ENCODE data around the gene FPGT.

The FPGT gene

DNA sequence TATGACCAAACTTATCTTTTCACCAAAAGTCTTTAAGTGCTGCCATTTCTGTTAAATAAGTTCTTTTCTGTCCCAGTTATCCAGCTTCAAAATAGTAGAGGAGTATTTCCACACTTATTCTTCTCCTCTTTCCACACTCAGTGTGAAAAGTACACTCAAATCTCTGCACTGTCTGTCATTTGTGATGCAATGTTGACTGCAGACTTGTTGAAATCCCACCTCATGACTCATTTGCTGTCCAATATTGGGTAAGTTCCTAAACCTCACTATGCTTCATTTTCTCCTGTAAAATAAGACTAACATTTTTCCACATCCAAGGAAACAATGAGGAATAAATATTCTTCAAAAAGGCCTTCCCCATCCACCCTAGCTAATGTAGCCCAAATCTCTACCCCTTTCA is 17.6 kb upstream of the FPGT start:
- H2AFZ ChIP-seq = no peak overlapping the region
- H3K79me2 ChIP-seq = no peaks in the 10 kb centered on the region
- H3K9me3 ChIP-seq (ENCODE audit: control insufficient read depth, low read length) = no peaks in the 10 kb centered on the region
- TF ChIP-seq CTCF (IDR thresholded peaks at IDR 0.05) = no peak
- no peaks in the 10 kb centered on the region for H3K27me3 ChIP-seq (ENCODE audit: control insufficient read depth, insufficient read depth, low read length)
- H3K4me2 ChIP-seq (ENCODE audit: low read length) = no peak overlapping the region
- H3K36me3 ChIP-seq (ENCODE audit: control insufficient read depth, insufficient read depth, low read length) = no peaks in the 10 kb centered on the region
- H3K4me1 ChIP-seq = no peaks in the 10 kb centered on the region
- no peak overlapping the region for H3K9ac ChIP-seq
- H3K27ac ChIP-seq = no peak overlapping the region
- H3K4me3 ChIP-seq (ENCODE audit: low read depth, low read length) = no peak overlapping the region

DNA sequence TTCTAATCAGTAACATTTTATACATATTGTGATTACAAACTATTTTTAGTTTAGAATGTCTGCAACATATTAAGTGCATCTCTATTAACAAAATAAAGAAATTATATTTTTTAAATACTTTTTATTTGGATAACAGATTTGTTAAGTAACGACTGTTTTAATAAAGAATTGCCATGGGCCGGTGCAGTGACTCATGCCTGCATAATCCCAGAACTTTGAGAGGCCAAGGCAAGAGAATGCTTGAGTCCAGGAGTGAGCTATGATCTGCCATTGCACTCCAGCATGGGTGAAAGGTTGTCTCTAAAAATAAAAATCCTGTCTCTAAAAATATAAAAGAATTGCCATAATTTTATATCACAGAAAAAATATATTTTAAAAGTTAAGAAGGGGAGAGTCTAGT is 4.1 kb upstream of the FPGT start:
- Histone ChIP-seq H3K27ac (no peak overlapping the region), H3K9ac (no peak overlapping the region), H3K27me3 (ENCODE audit: control insufficient read depth, insufficient read depth, low read length) (no peaks in the 10 kb centered on the region), H3K9me3 (ENCODE audit: control insufficient read depth, low read length) (no peaks in the 10 kb centered on the region), H3K4me1 (no peaks in the 10 kb centered on the region), H3K79me2 (no peaks in the 10 kb centered on the region), H3K4me3 (ENCODE audit: low read depth, low read length) (no peak overlapping the region), H2AFZ (no peak overlapping the region), H3K36me3 (ENCODE audit: control insufficient read depth, insufficient read depth, low read length) (no peaks in the 10 kb centered on the region), H3K4me2 (ENCODE audit: low read length) (no peak overlapping the region)
- no peak for TF ChIP-seq CTCF (IDR thresholded peaks at IDR 0.05)

DNA sequence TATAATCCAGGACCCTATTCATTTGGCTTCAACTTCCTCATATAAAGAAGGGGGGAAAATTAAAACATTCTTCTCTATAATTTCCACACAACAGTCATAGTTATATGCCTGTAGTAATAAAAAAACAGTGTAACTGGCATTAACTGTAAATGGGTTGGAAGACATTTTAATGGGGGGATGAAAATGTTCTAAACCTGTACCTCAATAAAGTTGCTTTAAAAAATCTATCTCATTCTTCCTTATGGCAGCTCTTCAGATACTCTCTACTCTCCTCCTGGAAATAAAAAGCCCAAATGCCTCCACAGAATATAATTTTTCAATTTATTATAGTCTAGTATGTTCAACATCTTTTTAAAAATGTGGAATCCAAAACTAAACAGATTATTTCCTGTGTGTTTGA is 2.7 kb upstream of the FPGT start:
- Histone ChIP-seq H3K9ac (no peak overlapping the region), H3K27ac (no peak overlapping the region)
- no peak for TF ChIP-seq CTCF (IDR thresholded peaks at IDR 0.05)

GRCh38 chr1:74197255-74197654 is 787 bp upstream of the FPGT start:
- H3K27ac ChIP-seq = peak overlapping the region; percentile 74
- no peaks in the 10 kb centered on the region for H3K36me3 ChIP-seq (ENCODE audit: control insufficient read depth, insufficient read depth, low read length)
- H3K4me1 ChIP-seq = no peaks in the 10 kb centered on the region
- peak overlapping the region; percentile 83 for H3K4me2 ChIP-seq (ENCODE audit: low read length)
- no peaks in the 10 kb centered on the region for H3K79me2 ChIP-seq
- H3K9ac ChIP-seq = no peak overlapping the region
- no peaks in the 10 kb centered on the region for H3K27me3 ChIP-seq (ENCODE audit: control insufficient read depth, insufficient read depth, low read length)
- H3K9me3 ChIP-seq (ENCODE audit: control insufficient read depth, low read length) = no peaks in the 10 kb centered on the region
- peak overlapping the region; percentile 82 for H3K4me3 ChIP-seq (ENCODE audit: low read depth, low read length)
- no peak for TF ChIP-seq CTCF (IDR thresholded peaks at IDR 0.05)
- H2AFZ ChIP-seq = peak overlapping the region; percentile 70

More for the DNA sequence above, 2.7 kb upstream of the FPGT start:
- Histone ChIP-seq H3K27me3 (ENCODE audit: control insufficient read depth, insufficient read depth, low read length) (no peaks in the 10 kb centered on the region), H3K4me1 (no peaks in the 10 kb centered on the region), H2AFZ (no peak overlapping the region), H3K4me3 (ENCODE audit: low read depth, low read length) (no peak overlapping the region), H3K36me3 (ENCODE audit: control insufficient read depth, insufficient read depth, low read length) (no peaks in the 10 kb centered on the region), H3K79me2 (no peaks in the 10 kb centered on the region), H3K4me2 (ENCODE audit: low read length) (no peak overlapping the region), H3K9me3 (ENCODE audit: control insufficient read depth, low read length) (no peaks in the 10 kb centered on the region)

DNA sequence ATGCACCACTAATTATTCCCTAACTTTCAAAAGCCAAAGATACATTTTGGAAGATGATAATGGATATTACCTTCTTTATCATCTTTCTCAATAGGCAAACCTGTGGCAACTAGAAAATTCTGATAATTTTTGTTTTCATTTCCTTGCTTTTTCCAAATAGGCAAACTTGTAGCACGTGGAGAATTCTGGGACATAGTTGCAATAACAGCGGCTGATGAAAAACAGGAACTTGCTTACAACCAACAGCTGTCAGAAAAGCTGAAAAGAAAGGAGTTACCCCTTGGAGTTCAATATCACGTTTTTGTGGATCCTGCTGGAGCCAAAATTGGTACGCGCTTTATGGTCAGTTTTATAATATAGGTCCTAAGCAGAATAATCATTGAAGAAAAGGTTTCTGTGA is 1.5 kb downstream of the FPGT start:
- Histone ChIP-seq H3K9ac (no peak overlapping the region), H3K36me3 (ENCODE audit: control insufficient read depth, insufficient read depth, low read length) (no peaks in the 10 kb centered on the region), H3K9me3 (ENCODE audit: control insufficient read depth, low read length) (no peaks in the 10 kb centered on the region), H3K4me1 (no peaks in the 10 kb centered on the region), H3K4me3 (ENCODE audit: low read depth, low read length) (no peak overlapping the region), H3K27ac (no peak overlapping the region), H3K27me3 (ENCODE audit: control insufficient read depth, insufficient read depth, low read length) (no peaks in the 10 kb centered on the region), H2AFZ (no peak overlapping the region), H3K4me2 (ENCODE audit: low read length) (no peak overlapping the region), H3K79me2 (no peaks in the 10 kb centered on the region)
- TF ChIP-seq CTCF (IDR thresholded peaks at IDR 0.05) = no peak

All from parathyroid adenoma (tissue), 2 donors.